Activated CD4-positive, alpha-beta T cell treated with anti-CD3 and anti-CD28 coated beads, Interleukin-2, Interleukin-4, amounts not matched to agents 100 ng/mL and 50 ng/mL, durations not matched to agents 16 hours and 8 hours (primary cell): ENCODE measurements around the gene ASCC1.
"Not testable (repeated sequence)": the region's sequence is repeated elsewhere in the genome, so short reads cannot be mapped to it uniquely, and the experiment has no call there.

ENCODE experiments used
- DNase-seq: peaks from one replicate; pipeline ENCODE4 v3.0.0-alpha.2; 2020; ENCODE audit warnings: low spot score

The ASCC1 gene

GRCh38 chr10:72124989-72125388 lies 91.1 kb downstream of the ASCC1 start:
- DNase-seq = no peak

- no peak for DNase-seq
These were observed 91.7 kb downstream of the ASCC1 start for GRCh38 chr10:72124381-72124780.

DNA sequence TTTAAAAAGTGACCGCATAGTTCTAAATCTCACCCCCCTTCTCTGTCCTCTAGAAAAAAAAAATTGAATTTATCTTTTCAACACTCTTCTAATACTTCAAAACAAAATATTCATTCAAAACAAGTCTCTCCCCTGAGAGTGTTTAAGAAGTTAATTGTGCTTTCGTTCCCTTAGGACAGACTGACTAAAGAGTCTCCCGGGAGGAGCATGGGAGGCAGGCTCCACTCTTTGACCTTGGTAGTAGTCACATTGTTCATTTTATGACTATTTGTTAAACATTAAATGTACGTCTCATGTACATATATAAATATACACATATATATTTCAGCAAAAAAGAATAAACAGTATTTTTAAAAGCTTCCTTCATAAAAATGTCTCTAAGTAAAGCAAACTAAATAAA lies 92.5 kb downstream of the ASCC1 start:
- DNase-seq = no peak

GRCh38 chr10:72122221-72122620 lies 93.9 kb downstream of the ASCC1 start:
- DNase-seq = no peak

GRCh38 chr10:72121389-72121788 lies 94.7 kb downstream of the ASCC1 start:
- DNase-seq = no peak

DNA sequence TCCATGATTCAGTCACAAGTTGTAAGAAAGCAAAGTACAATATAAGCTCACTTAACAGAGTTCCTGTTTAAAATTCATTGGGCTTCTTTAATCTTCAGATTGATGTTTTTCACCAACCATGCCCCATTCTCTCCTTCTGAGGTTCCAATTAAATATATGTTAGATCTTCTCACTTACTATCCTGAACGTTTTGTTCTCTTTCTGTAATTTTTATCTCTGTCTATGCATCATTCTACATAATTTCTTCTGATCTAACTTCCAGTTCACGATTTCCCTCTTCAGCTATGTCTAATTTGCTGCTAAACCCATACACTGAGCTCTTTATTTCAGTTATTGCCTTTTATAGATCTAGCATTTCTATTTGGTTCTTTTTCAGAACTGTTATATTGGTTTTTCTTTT lies 99.7 kb downstream of the ASCC1 start:
- no peak for DNase-seq

DNA sequence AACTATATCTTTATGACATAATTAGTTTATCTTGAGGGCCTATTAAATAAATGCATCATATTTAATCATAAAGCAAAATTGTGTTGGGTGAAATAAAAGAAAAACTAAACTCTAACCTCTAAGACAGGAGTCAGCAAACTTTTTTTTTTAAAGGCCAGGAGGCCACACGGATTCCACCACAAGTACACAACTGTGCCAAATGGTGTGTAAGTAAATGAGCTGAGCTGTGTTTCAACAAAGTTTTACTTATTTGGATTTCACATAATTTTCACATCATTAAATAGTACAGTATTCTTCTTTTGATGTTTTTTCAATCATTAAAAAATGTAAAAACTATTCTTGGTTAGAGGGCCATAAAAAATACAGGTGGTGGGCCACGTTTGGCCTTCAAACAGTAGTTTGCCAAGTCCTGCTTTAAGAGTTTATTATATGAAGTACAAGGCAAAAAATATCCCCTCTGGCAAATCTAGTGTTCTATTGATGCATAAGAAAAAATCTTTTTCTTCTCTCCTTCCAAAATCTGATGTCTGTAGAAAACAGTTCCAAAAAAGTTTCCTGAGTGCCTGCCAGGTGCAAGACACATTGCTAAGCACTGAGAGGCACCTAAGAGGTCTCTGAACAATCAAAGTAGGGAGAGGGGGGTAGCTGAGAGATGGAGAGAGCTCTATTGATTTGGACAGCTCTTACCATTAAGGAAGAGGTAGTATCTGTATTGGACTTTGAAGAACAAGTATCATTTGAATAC lies 101.2 kb downstream of the ASCC1 start:
- DNase-seq = no peak

DNA sequence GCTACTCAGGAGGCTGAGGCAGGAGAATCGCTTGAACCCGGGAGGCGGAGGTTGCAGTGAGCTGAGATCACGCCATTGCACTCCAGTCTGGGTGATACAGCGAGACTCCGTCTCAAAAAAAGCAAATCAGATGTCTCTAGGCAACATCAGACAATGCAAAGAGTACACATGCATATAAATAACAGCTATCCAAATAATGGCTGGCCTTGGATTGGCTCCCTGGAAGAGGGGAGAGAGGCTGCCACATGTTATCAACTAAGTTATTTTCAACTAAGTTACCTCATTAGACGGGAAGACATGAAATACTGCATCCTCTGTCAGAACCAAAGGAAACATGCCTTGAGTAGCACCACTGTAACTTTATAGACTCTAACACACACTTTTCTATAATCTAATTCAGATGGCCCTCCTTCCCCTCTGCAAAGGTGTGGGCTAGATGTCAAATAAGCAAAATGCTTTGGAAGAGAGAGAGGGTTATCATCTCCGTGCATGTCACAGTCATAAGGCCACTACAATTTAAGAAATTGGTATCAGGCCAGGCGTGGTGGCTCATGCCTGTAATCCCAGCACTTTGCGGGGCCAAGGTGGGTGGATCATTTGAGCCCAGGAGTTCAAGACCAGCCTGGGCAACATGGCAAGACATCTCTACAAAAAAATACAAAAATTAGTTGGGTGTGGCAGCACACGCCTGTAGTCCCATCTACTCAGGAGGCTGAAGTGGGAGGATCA lies 105.2 kb downstream of the ASCC1 start:
- DNase-seq = no peak

DNA sequence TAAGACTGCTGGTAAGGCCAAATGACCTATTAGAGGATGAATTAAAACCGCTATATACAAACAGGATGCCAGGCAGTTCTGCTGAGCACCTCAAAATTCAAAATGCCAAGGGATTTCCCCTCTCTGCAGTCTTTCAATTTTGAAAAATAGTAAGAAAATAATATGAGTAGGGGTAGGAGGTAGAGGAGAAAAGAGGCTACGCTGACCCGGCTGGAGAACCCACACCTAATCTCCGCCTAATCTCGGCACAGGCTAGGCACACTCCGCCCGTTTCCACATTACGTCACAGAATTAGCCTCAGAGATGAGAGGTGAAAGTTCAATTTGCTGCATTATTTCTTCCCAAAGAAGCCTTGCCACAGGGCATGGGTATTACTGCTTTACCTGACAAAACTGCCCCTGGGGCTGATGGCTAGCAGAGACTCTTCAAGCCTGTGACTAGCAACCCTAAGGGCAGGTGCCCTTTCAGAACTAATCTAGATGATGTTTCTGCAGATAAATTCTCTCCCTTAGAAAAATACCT lies 106.4 kb downstream of the ASCC1 start:
- DNase-seq = no peak

DNA sequence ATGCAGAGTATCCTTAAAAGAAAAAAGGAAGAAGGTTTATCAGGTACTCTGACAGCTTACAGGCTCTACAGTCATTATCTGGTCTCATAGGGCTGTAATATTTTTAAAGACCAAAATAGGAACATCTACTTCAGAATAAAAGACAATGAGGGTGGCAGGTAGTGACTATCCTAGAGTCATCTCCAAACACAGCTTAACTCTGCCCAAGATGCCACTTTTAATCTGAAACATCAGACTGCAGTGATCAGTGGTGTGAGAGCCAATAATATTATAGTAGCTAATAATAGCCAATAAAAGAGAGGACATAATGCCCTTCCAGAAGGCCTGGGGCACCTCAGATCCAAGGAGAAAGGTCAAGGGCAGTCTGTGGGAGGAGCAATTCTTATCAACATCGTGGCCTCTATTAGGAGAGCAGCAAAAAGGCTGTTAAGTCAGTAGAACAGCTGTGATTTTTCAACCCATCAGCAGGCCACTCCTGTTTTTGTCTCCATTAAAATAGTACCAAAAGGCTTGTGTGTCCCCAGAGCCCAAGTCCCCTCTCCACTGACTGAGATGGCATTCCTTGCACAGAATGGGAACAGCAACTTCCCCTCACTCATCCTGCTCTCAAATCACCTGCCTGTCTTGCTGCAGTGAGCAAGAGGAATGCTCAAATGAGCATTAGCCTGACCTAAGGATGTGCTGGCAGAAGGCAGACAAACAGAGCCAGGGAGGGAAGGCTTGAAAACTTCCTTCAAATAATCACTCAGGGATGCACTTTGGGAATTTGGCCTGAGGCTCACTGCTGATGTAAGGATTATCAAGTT lies 107.0 kb downstream of the ASCC1 start:
- DNase-seq = no peak

GRCh38 chr10:72108004-72108370 lies 108.1 kb downstream of the ASCC1 start:
- DNase-seq = not testable (repeated sequence)

- peak; percentile 41 for DNase-seq
These were observed 108.6 kb downstream of the ASCC1 start for GRCh38 chr10:72107325-72108003.

GRCh38 chr10:72106896-72107295 lies 109.2 kb downstream of the ASCC1 start:
- no peak for DNase-seq

DNA sequence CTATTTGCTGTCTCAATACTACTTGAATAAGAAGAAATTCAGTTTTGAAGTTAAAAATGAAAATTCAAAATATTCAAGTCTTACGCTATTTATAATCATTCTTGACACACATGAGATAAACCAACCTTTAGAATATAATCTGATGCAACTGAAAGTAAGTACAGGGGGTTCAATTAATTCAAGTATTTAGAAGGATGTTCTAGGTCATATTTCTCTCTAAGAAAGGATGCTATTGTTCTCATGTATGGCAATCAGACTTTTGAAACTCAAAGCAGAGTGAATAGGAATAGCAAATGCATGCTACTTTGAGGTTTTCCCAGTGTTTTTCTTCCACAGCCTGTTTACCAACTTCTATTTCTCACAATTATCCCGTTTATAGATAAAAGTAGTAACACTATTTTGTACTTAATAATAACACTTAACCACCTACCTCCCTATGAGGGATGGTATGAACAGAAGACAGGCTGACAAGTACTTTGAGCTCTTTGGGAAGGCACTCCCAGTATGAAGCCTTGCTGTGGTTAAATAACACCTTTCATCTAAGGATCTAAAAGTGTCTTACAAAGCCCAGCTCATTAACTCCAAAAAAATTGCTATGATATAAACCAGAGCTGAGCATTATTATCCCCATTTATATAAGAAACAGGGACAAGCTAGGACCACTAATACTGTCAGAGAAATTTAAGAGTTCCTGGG lies 109.8 kb downstream of the ASCC1 start:
- no peak for DNase-seq

GRCh38 chr10:72105710-72106109 lies 110.4 kb downstream of the ASCC1 start:
- no peak for DNase-seq

GRCh38 chr10:72105098-72105475 lies 111.0 kb downstream of the ASCC1 start:
- DNase-seq = no peak

DNA sequence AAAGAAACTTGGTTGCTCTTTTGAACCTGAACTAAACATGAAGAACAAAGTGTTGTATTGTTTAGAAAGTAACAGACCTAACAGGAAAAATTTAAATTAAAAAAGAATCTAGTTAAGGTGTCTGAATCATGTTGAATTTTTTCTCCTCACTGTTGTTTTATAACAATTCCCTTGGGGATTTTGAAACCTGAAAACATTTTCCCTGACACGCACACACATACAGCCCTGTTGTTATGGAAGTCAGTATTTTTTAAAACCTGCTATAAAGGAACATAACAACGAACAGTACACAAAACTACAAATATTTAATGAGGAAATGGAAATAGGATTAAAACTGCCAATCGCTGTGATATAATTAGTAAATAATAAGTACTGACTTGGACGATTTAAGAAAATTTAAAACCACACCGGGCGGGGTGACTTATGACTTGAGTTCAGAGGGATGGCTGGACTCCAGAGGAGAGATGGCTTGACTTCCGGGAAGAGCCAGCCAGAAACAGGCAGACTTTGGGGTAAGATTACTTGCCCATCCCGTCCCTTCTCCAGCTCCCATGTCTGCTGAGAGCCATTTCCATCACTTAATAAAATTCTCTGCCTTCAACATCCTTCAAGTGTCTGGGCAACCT lies 111.5 kb downstream of the ASCC1 start:
- DNase-seq = no peak

DNA sequence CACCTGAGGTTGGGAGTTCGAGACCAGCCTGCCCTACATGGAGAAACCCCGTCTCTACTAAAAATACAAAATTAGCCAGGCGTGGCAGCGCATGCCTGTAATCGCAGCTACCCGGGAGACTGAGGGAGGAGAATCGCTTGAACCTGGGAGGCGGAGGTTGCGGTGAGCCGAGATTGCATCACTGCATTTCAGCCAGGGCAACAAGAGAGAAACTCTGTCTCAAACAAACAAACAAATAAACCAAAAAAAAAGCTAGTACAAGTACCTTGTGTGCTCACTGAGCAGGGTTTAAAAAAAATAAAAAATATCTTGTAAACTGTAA lies 116.5 kb downstream of the ASCC1 start:
- DNase-seq = no peak

DNA sequence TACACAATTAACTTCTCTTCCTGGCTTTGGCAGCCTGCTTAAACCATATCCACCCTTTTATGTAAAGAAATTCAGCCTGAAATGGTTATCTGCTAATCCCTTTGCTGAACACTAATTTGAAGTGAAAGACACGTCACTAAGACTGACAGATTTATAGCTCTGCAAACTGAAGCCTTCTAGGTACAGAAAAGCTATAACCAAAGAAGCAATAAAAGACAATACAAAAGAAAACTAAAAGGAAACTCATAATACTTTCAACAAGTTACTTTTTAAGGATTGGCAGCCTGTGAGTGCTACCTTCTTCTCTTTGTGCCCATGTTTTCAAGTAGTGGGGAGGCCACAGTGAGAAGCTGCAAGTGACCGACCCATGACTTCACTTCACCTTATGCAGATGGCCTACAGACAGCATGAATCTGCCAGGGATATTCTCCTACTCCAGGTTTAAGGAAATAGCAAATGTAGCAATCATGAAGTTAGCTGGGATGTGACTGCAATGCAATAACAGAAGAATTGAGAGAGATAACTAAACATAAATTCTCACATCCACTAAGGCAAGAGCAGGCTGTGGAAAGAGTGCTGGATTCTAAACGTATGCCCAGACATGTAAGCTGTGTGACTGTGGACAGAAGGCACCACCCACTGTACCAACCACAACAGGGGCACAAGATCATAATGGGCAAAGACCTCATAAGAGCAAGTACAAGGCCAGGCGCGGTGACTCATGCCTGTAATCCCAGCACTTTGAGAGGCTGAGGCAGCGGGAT lies 117.1 kb downstream of the ASCC1 start:
- DNase-seq = no peak

DNA sequence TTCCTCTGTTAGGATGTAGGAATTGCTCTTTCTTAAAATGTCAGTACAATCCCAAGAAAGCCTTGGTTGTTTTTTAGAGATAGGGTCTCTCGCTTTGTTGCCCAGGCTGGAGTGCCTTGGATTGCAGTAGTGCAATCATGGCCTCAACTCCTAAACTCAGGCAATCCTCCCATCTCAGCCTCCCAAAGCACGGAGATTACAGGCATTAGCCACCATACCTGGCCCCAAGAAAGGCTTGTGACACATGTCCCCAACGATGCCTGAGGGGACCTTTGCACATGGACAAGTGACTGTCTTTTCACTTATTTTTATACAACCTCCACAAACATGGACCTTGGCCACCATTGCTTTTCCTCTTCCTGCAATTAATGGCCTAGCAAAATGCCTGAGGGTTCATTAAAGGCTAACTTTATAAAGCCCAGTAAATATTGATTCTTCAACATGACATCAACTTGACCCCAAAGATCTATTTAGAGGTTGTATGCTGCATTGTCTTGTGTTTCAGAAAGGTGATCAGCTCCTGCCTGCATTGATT lies 117.7 kb downstream of the ASCC1 start:
- DNase-seq = no peak
